ENCODE data around the gene ZNF22.

- TF ChIP-seq CTCF (optimal IDR thresholded peaks at IDR 0.05 in 1 of 3, IDR thresholded peaks at IDR 0.05 in 1 of 3, conservative IDR thresholded peaks at IDR 0.05 in 1 of 3; ENCODE audit: extremely low read depth in 1 of 3, insufficient read depth in 2 of 3, low read length in 3 of 3) (no peak), EZH2 (IDR thresholded peaks at IDR 0.05; ENCODE audit: low read length) (no peak)
Observed at GRCh38 chr10:44971935-44972757, 28.6 kb upstream of the ZNF22 start.
